Fibroblast of the aortic adventitia (primary cell): ENCODE data around the gene AMN. TPM values are rescaled to one million over a fixed set of nuclear protein-coding genes. Genes with fewer than 3 reads are reported as not detected.
A peak's percentile ranks its signal among the peaks of the same experiment; 100 is the strongest.

Experiments used
- DNase-seq: peaks from one replicate; pipeline ENCODE4 v3.0.0-alpha.2; 2010; ENCODE audit warnings: low read depth
- H3K4me3 ChIP-seq: 2 replicates; pipeline ENCODE4 v1.5.1; 2011; ENCODE audit warnings: low read depth, mild to moderate bottlenecking, control low read depth, low read length, moderate library complexity
- total RNA-seq: library from RNA; depleted of rRNA; stranded (reverse); fragments of >200 nt; gene quantifications from 2 replicates; pipeline ENCODE4 v1.2.3, GENCODE V29; 2012; ENCODE audit warnings: low replicate concordance
- TF ChIP-seq, protein P1 (sequence below): IDR thresholded peaks from 2 replicates; pipeline ENCODE4 v1.5.1; 2011; ENCODE audit warnings: mild to moderate bottlenecking, low read length, control low read depth, inconsistent platforms; ENCODE audit not compliant: insufficient read depth

The AMN gene
- total RNA-seq, 1 donor: not detected

DNA sequence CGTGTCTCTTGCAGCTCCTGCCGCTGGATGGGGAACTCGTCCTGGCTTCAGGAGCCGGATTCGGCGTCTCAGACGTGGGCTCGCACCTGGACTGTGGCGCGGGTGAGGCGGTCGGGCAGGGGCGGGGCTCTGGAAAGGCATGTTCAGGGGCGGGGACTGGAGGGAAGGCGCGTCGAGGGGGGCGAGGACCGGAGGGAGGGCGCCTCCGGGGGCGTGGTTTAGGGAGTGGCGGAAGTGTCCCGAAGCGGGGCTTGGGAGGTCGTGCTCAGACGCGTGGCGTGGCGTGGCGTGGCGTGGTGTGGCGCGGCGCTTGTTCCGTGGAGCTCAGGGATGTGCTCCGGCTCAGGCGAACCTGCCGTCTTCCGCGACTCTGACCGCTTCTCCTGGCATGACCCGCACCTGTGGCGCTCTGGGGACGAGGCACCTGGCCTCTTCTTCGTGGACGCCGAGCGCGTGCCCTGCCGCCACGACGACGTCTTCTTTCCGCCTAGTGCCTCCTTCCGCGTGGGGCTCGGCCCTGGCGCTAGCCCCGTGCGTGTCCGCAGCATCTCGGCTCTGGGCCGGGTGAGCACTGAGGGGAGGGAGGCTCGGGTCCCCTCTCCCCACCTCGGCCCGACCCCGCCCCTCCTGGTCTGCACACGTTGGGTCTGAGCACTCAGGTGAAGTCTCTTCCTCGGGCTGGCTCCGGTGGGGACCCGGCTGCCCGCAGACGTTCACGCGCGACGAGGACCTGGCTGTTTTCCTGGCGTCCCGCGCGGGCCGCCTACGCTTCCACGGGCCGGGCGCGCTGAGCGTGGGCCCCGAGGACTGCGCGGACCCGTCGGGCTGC is 6.2 kb downstream of the AMN start:
- TF ChIP-seq, protein P1, sequence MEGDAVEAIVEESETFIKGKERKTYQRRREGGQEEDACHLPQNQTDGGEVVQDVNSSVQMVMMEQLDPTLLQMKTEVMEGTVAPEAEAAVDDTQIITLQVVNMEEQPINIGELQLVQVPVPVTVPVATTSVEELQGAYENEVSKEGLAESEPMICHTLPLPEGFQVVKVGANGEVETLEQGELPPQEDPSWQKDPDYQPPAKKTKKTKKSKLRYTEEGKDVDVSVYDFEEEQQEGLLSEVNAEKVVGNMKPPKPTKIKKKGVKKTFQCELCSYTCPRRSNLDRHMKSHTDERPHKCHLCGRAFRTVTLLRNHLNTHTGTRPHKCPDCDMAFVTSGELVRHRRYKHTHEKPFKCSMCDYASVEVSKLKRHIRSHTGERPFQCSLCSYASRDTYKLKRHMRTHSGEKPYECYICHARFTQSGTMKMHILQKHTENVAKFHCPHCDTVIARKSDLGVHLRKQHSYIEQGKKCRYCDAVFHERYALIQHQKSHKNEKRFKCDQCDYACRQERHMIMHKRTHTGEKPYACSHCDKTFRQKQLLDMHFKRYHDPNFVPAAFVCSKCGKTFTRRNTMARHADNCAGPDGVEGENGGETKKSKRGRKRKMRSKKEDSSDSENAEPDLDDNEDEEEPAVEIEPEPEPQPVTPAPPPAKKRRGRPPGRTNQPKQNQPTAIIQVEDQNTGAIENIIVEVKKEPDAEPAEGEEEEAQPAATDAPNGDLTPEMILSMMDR: no peak
- peak overlapping the region; percentile 28 for H3K4me3 ChIP-seq
- DNase-seq: no peak

DNA sequence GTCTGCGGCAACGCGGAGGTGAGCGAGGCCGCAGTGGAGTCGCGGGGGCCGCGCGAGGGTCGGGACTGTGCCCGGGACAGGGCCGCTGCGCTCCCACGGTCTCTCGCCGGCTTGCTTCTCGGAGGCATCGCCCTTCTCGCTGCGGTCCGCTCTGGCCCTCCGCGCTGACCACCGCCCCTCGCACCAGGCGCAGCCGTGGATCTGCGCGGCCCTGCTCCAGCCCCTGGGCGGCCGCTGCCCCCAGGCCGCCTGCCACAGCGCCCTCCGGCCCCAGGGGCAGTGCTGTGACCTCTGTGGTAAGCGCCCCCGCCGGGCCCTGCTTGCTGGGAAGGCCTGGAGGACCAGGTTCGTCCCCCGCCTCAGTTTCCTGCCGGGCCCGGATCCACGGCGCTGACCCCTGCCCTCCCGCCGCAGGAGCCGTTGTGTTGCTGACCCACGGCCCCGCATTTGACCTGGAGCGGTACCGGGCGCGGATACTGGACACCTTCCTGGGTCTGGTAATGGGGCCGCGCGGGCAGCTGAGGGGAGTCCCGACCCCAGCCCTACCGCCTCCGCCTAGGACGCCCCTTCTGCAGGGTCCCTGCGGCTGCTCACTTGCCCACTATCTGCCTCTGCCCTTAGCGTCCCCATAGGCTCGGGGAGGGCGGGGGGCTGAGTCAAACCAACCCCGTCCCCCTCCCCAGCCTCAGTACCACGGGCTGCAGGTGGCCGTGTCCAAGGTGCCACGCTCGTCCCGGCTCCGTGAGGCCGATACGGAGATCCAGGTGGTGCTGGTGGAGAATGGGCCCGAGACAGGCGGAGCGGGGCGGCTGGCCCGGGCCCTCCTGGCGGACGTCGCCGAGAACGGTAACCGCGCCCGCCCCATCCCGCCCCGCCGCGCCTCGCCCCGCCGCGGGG is 7.0 kb downstream of the AMN start:
- DNase-seq: no peak
- no peak overlapping the region for H3K4me3 ChIP-seq
- TF ChIP-seq, protein P1: no peak

DNA sequence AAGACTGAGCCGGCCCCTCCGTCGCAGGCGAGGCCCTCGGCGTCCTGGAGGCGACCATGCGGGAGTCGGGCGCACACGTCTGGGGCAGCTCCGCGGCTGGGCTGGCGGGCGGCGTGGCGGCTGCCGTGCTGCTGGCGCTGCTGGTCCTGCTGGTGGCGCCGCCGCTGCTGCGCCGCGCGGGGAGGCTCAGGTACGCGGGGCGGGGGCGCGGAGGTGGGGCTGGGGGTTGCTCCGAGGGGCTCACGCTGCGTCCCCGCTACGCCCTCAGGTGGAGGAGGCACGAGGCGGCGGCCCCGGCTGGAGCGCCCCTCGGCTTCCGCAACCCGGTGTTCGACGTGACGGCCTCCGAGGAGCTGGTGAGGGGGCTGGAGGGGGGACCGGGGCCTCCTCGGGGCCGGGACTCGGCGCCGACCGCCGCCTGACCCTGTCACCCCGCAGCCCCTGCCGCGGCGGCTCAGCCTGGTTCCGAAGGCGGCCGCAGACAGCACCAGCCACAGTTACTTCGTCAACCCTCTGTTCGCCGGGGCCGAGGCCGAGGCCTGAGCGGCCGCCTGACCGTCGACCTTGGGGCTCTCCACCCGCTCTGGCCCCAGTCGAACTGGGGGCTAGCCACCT is 7.8 kb downstream of the AMN start:
- no peak for DNase-seq
- TF ChIP-seq, protein P1: no peak
- H3K4me3 ChIP-seq: no peak overlapping the region

DNA sequence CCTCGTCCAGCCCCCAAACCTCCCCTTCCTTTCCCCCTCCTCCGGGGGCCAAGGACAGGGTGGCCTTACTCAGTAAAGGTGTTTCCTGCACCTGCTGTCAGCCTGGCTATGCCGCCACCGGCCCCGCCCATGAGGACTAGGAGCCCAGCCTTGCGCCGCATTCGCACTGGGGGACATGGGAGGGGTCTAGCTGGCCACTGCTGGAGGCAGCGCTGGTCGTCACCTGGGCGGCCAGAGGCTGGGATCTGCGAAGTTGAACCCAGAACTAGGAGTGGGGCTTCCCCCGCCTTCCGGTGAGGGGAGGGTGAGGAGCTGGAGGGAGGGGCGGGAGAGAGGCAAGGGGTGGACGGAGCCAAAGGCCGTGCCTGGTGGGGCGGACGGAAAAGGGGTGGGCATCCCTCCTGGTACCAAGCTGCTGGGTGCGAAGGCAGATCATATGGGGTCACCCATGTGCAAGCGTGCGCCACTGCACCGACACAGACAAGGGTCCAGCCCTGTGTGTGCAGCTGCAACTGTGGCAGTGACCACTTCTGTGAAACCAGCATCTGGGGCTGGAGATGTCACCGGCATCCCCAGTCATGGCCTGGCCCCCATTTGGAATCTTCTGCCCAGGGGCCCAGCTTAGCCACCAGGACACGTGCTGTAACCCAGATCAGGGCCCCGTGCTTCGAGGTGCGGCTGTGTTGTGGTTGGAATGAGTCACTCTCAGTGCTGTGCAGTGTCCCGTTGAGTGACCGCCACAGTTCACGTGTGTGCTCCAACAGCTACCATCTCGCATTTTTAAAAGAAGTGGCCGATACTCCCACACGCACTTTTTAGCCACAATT is 8.5 kb downstream of the AMN start:
- no peak overlapping the region for H3K4me3 ChIP-seq
- peak; percentile 5 for DNase-seq
- TF ChIP-seq, protein P1: no peak

DNA sequence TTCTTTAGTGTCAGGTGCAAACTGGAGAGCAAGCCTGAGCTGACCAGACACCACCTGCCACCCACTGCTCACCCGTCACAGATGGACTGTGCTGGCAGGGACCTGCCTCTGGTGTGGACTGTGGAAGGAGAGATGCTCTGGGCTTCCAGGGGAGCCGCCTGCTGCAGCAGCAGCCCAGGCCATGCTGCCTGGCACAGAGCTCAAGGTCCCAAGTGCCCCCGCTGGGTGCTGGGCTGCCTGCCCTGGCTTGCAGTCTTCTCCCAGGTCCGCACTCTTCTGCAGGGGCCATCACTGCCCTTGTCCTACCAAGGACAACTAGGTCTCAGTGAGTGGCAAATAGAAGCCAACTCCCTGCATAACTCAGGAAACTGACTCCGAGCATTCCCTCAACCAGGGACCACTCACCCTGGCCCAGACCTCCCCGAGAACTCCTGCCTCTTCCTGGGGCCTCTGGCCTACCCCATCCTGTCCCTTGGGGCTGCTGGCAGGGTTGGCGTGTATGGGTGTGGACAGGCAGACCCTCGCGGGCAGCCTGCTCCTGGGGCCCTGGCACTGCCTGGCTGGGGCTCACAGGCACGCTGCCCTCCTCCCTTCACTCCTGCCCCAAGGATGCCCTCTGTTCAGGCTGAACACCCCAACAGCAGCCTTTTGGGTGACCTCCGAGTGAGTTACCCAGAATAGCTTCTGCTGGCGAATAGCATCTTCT is 9.3 kb downstream of the AMN start:
- DNase-seq: no peak
- H3K4me3 ChIP-seq: no peak overlapping the region
- TF ChIP-seq, protein P1: no peak
